HEK293 (cell line): ENCODE results near the gene CDK2AP2.

Experiments
- CTCF ChIA-PET: fragments of 350-600 bp; formaldehyde crosslinking; extraction: SDS; loops from one replicate; lab custom pipeline; 2021; ENCODE audit warnings: antibody characterized with exemption; lab: Yijun Ruan, JAX
- POLR2A ChIA-PET: fragments of 300-600 bp; formaldehyde crosslinking; extraction: SDS; loops from one replicate; lab custom pipeline; 2020; ENCODE audit warnings: antibody characterized with exemption, inconsistent platforms; lab: Yijun Ruan, JAX
- H3K27ac ChIP-seq: fragments of 200-500 bp; sonication (Bioruptor generic); 2 replicates; pipeline ENCODE4 v1.5.1; 2014; ENCODE audit warnings: low read depth, low read length, control low read depth, inconsistent platforms; ENCODE audit errors: extremely low read depth
- H3K36me3 ChIP-seq, 2 experiments: fragments of 200-500 bp in 1 of 2; sonication (Bioruptor generic) in 1 of 2; 1 replicate in 1 of 2; 2 replicates in 1 of 2; pipeline ENCODE4 v1.5.1; 2014 to 2017; ENCODE audit warnings: inconsistent platforms in 2 of 2, low read length in 2 of 2; ENCODE audit not compliant: control insufficient read depth in 2 of 2, insufficient read depth in 1 of 2
- H3K4me1 ChIP-seq: fragments of 200-500 bp; sonication (Bioruptor generic); 2 replicates; pipeline ENCODE4 v1.5.1; 2014; ENCODE audit warnings: mild to moderate bottlenecking, low read length, inconsistent platforms; ENCODE audit not compliant: control insufficient read depth, insufficient read depth
- H3K4me3 ChIP-seq: 2 replicates; pipeline ENCODE4 v1.5.1; 2011; ENCODE audit warnings: low read depth, mild to moderate bottlenecking, control low read depth, low read length, moderate library complexity
- H3K9me3 ChIP-seq: fragments of 200-500 bp; sonication (Bioruptor generic); 2 replicates; pipeline ENCODE4 v1.5.1; 2014; ENCODE audit warnings: low read depth, low read length, inconsistent platforms; ENCODE audit not compliant: control insufficient read depth, insufficient read depth
- BCL6B ChIP-seq: fragments of 450-650 bp; formaldehyde crosslinking; IDR thresholded peaks from 2 replicates; pipeline ENCODE4 v1.5.1; 2017; ENCODE audit warnings: missing biosample characterization, missing genetic modification characterization
- CTCF ChIP-seq: fragments of 450-650 bp; formaldehyde crosslinking; IDR thresholded peaks from 2 replicates; pipeline ENCODE4 v1.5.1; 2016; ENCODE audit warnings: missing biosample characterization, missing genetic modification characterization
- IKZF3 ChIP-seq: fragments of 450-650 bp; IDR thresholded peaks from 2 replicates; pipeline ENCODE4 v1.5.0; 2018; ENCODE audit warnings: missing biosample characterization, mild to moderate bottlenecking, missing genetic modification characterization, moderate library complexity
- KLF1 ChIP-seq: fragments of 450-650 bp; formaldehyde crosslinking; IDR thresholded peaks from 2 replicates; pipeline ENCODE4 v1.5.1; 2016; ENCODE audit warnings: missing biosample characterization, missing genetic modification characterization
- PBX3 ChIP-seq: sonication (generic); formaldehyde crosslinking; IDR thresholded peaks from 2 replicates; pipeline ENCODE4 v1.8.1; 2022; ENCODE audit warnings: mild to moderate bottlenecking, moderate library complexity, missing genetic modification reagents
- RBAK ChIP-seq: fragments of 450-650 bp; formaldehyde crosslinking; IDR thresholded peaks from 2 replicates; pipeline ENCODE4 v1.5.1; 2016; ENCODE audit warnings: missing biosample characterization, missing genetic modification characterization
- SETDB1 ChIP-seq: IDR thresholded peaks from one replicate; pipeline ENCODE4 v1.6.1; 2017; ENCODE audit warnings: mild to moderate bottlenecking, low read length, moderate library complexity, mixed read lengths; ENCODE audit not compliant: insufficient read length
- TRIM28 ChIP-seq: IDR thresholded peaks from 2 replicates; pipeline ENCODE4 v1.6.1; 2011; ENCODE audit warnings: low read length, control low read depth, borderline replicate concordance
- ZBTB21 ChIP-seq: fragments of 450-650 bp; formaldehyde crosslinking; IDR thresholded peaks from 2 replicates; pipeline ENCODE4 v1.5.1; 2017; ENCODE audit warnings: missing biosample characterization, missing genetic modification characterization
- ZFP3 ChIP-seq: fragments of 450-650 bp; formaldehyde crosslinking; IDR thresholded peaks from 2 replicates; pipeline ENCODE4 v1.5.1; 2016; ENCODE audit warnings: low read depth, missing biosample characterization, missing genetic modification characterization
- ZNF133 ChIP-seq: fragments of 450-650 bp; formaldehyde crosslinking; IDR thresholded peaks from 2 replicates; pipeline ENCODE4 v1.5.1; 2016; ENCODE audit warnings: missing biosample characterization, missing genetic modification characterization
- ZNF221 ChIP-seq: fragments of 450-650 bp; formaldehyde crosslinking; IDR thresholded peaks from 2 replicates; pipeline ENCODE4 v1.5.1; 2017; ENCODE audit warnings: missing biosample characterization, missing genetic modification characterization, borderline replicate concordance
- ZNF223 ChIP-seq: fragments of 450-650 bp; formaldehyde crosslinking; IDR thresholded peaks from 2 replicates; pipeline ENCODE4 v1.5.1; 2016; ENCODE audit warnings: missing biosample characterization, missing genetic modification characterization
- ZNF239 ChIP-seq: fragments of 450-650 bp; formaldehyde crosslinking; IDR thresholded peaks from 2 replicates; pipeline ENCODE4 v1.5.1; 2016; ENCODE audit warnings: missing biosample characterization, missing genetic modification characterization
- ZNF26 ChIP-seq: fragments of 450-650 bp; formaldehyde crosslinking; IDR thresholded peaks from 2 replicates; pipeline ENCODE4 v1.5.1; 2016; ENCODE audit warnings: missing biosample characterization, missing genetic modification characterization
- ZNF280C ChIP-seq: fragments of 450-650 bp; formaldehyde crosslinking; IDR thresholded peaks from 2 replicates; pipeline ENCODE4 v1.5.1; 2016; ENCODE audit warnings: missing biosample characterization, missing genetic modification characterization
- ZNF280D ChIP-seq: fragments of 450-650 bp; formaldehyde crosslinking; IDR thresholded peaks from 2 replicates; pipeline ENCODE4 v1.5.1; 2016; ENCODE audit warnings: missing biosample characterization, missing genetic modification characterization
- ZNF404 ChIP-seq: fragments of 450-650 bp; formaldehyde crosslinking; IDR thresholded peaks from 2 replicates; pipeline ENCODE4 v1.5.1; 2017; ENCODE audit warnings: missing biosample characterization, missing genetic modification characterization
- ZNF449 ChIP-seq: fragments of 450-650 bp; formaldehyde crosslinking; IDR thresholded peaks from 2 replicates; pipeline ENCODE4 v1.5.1; 2017; ENCODE audit warnings: missing biosample characterization, mild to moderate bottlenecking, missing genetic modification characterization, moderate library complexity
- ZNF555 ChIP-seq: fragments of 450-650 bp; formaldehyde crosslinking; conservative IDR thresholded peaks from 2 replicates; pipeline ENCODE4 v1.5.1; 2017; ENCODE audit warnings: missing biosample characterization, mild to moderate bottlenecking, missing genetic modification characterization, inconsistent platforms
- ZNF571 ChIP-seq: fragments of 450-650 bp; formaldehyde crosslinking; IDR thresholded peaks from 2 replicates; pipeline ENCODE4 v1.5.0; 2017; ENCODE audit warnings: missing biosample characterization, missing genetic modification characterization
- ZNF621 ChIP-seq: fragments of 450-650 bp; formaldehyde crosslinking; IDR thresholded peaks from 2 replicates; pipeline ENCODE4 v1.5.1; 2017; ENCODE audit warnings: missing biosample characterization, missing genetic modification characterization
- ZNF626 ChIP-seq: fragments of 450-650 bp; sonication (Bioruptor Pico); formaldehyde crosslinking; IDR thresholded peaks from 2 replicates; pipeline ENCODE4 v1.5.1; 2018; ENCODE audit warnings: missing biosample characterization, missing genetic modification characterization, inconsistent platforms
- ZNF660 ChIP-seq: fragments of 450-650 bp; IDR thresholded peaks from 2 replicates; pipeline ENCODE4 v1.5.1; 2018; ENCODE audit warnings: missing biosample characterization, mild to moderate bottlenecking, missing genetic modification characterization
- ZNF701 ChIP-seq: fragments of 450-650 bp; formaldehyde crosslinking; IDR thresholded peaks from 2 replicates; pipeline ENCODE4 v1.5.1; 2016; ENCODE audit warnings: missing biosample characterization, missing genetic modification characterization
- ZSCAN30 ChIP-seq: fragments of 450-650 bp; IDR thresholded peaks from 2 replicates; pipeline ENCODE4 v1.5.1; 2018; ENCODE audit warnings: missing biosample characterization, mild to moderate bottlenecking, missing genetic modification characterization, moderate library complexity

The CDK2AP2 gene

GRCh38 chr11:67534070-67534679, 26.2 kb upstream of the CDK2AP2 start (continued):
- TF ChIP-seq SETDB1, result peak; percentile 100
- TF ChIP-seq BCL6B (tag by site-specific recombination), result no peak
- no peak for TF ChIP-seq ZNF621
- no peak for TF ChIP-seq RBAK (tag by site-specific recombination)
- TF ChIP-seq ZNF26 (tag by site-specific recombination), result 0 out of 2 replicates have a peak, but pooled peaks have one; percentile 29
- no peak for TF ChIP-seq ZBTB21 (tag by site-specific recombination)
- TF ChIP-seq TRIM28, result peak; percentile 99
- TF ChIP-seq PBX3, result no peak
- TF ChIP-seq ZNF626, result 0 out of 2 replicates have a peak, but pooled peaks have one; percentile 72
- no peak for TF ChIP-seq ZSCAN30
- no peak for TF ChIP-seq ZNF239
- TF ChIP-seq ZNF404 (tag by site-specific recombination), result no peak
- no peak for TF ChIP-seq KLF1 (tag by site-specific recombination)
- TF ChIP-seq CTCF (tag by site-specific recombination), result no peak
- peak; percentile 65; the same call in 1 of the 2 replicates for TF ChIP-seq ZNF280D (tag by site-specific recombination)
- 0 out of 2 replicates have a peak, but pooled peaks have one; percentile 16 for TF ChIP-seq ZNF701
- no peak for TF ChIP-seq ZNF555 (tag by site-specific recombination)
- TF ChIP-seq ZNF133 (tag by site-specific recombination), result peak; percentile 28; the same call in 1 of the 2 replicates

GRCh38 chr11:67532889-67533288, 24.9 kb upstream of the CDK2AP2 start:
- Histone ChIP-seq H3K27ac (no peak overlapping the region), H3K4me1 (no peaks in the 10 kb centered on the region), H3K4me3 (no peak overlapping the region), H3K36me3 (no peaks in the 10 kb centered on the region), H3K9me3 (no peaks in the 10 kb centered on the region)
- CTCF ChIA-PET, result no interaction called here
- POLR2A ChIA-PET, result no interaction called here
- TF ChIP-seq ZNF239 (no peak), ZNF449 (no peak), IKZF3 (tag by site-specific recombination) (no peak), ZNF280C (tag by site-specific recombination) (no peak), ZNF571 (tag by site-specific recombination) (no peak), ZNF223 (no peak), ZNF660 (tag by site-specific recombination) (no peak), ZNF221 (tag by site-specific recombination) (no peak), ZFP3 (tag by site-specific recombination) (no peak)
